ENCODE measurements around the gene FAM170B.

DNA sequence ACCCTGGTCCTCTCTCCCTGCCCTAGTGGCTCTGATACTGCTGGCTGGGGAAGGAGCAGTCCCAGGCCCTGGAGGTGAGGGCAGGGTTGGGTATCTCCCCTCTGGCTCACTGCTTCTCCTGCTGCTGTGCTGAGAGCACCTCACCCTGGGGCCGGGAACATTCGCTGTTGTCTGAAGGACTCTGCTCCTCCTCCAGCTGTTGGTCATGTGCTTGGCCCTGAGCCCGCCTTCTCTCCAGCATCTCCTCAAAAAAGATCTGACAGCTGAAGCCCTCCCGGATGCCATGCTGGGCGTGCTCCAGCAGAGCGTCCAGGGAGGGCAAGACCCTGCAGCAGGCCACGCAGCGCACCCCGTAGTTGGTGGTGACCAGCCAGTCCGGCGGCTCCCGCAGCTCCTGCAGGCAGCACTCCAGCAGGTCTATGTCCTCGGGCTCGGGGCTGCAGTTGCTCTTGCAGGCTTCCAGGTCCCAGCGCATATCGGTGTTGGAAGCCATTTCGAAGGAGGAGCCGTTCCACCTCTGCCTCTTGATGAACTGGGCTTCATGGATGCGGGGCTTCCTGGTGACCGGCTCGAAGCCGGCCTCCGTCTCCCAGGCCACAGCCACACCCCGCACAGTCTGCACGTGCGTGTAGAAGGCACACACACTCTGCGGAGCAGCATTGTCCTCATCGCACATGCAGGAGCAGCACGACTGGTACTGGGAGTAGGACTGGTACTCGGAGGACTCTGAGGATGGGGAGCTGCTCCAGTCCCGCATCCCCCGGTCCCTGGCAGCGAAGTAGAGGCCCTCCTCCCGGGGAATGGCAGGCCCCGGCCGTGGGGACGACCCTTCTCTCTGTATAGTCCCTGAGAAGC is 2.1 kb downstream of the FAM170B start:
- TF ChIP-seq, protein P1, sequence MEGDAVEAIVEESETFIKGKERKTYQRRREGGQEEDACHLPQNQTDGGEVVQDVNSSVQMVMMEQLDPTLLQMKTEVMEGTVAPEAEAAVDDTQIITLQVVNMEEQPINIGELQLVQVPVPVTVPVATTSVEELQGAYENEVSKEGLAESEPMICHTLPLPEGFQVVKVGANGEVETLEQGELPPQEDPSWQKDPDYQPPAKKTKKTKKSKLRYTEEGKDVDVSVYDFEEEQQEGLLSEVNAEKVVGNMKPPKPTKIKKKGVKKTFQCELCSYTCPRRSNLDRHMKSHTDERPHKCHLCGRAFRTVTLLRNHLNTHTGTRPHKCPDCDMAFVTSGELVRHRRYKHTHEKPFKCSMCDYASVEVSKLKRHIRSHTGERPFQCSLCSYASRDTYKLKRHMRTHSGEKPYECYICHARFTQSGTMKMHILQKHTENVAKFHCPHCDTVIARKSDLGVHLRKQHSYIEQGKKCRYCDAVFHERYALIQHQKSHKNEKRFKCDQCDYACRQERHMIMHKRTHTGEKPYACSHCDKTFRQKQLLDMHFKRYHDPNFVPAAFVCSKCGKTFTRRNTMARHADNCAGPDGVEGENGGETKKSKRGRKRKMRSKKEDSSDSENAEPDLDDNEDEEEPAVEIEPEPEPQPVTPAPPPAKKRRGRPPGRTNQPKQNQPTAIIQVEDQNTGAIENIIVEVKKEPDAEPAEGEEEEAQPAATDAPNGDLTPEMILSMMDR (IDR thresholded peaks at IDR 0.05; ENCODE audit: low read depth, low read length, poor library complexity, severe bottlenecking): no peak
- no peak for TF ChIP-seq EZH2phosphoT487 (IDR thresholded peaks at IDR 0.05; ENCODE audit: borderline replicate concordance, low read length)
